ENCODE measurements around the gene ZG16B.

ZG16B gene

DNA sequence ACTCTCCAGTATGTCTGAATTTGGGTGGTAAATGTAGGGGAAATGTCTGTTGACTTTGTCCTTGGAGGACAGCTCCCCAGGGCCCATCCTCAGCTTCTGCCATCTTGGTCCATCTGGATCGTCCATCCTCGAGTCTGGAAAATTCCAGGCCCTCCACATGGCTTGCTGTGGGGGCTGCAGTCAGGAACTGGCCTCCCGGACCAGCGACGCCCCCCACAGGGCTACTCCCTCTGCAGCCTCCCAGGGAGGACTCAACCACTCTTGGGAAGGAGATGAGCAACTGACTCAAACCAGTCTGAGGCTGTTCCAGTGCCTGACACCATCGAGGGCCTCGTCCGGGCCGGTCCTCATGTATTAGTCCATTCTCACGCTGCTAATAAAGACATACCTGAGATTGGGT, 5.5 kb upstream of the ZG16B start:
- TF ChIP-seq, protein P1, sequence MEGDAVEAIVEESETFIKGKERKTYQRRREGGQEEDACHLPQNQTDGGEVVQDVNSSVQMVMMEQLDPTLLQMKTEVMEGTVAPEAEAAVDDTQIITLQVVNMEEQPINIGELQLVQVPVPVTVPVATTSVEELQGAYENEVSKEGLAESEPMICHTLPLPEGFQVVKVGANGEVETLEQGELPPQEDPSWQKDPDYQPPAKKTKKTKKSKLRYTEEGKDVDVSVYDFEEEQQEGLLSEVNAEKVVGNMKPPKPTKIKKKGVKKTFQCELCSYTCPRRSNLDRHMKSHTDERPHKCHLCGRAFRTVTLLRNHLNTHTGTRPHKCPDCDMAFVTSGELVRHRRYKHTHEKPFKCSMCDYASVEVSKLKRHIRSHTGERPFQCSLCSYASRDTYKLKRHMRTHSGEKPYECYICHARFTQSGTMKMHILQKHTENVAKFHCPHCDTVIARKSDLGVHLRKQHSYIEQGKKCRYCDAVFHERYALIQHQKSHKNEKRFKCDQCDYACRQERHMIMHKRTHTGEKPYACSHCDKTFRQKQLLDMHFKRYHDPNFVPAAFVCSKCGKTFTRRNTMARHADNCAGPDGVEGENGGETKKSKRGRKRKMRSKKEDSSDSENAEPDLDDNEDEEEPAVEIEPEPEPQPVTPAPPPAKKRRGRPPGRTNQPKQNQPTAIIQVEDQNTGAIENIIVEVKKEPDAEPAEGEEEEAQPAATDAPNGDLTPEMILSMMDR (IDR thresholded peaks at IDR 0.05; ENCODE audit: low read depth, low read length, missing control alignments): no peak
- in situ Hi-C loops (cut with HindIII; ENCODE audit: low pct_ligation_motif_present, low sequenced_read_pairs): no loop called here

DNA sequence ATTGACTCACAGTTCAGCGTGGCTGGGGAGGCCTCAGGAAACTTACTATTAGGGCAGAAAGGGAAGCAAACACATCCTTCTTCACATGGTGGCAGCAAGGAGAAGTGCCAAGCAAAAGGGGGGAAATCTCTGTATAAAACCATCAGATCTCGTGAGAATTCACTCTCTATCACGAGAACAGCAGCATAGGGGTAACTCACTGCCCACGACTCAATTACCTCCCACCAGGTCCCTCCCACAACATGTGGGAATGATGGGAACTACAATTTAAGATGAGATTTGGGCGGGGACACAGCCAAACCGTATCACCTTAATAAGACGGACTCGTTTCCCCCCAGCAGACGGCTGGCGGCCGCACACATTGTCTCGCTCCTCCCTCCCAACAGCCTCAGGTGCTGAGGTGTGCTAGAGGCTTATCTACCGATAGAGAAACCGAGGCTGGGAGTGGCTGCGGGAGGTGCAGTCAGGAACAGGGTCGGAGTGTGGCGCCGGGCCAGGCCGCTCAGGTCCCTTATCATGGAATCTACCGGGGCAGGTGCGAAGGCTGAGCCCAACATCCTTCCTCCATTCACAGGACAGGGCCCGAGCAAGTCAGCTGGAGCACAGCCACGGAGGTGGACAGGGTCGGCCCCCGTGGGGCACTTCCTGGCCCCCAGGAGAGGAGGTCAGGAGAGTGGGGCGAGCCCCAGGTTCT, 4.9 kb upstream of the ZG16B start:
- no peak overlapping the region for H3K27ac ChIP-seq
- H3K4me3 ChIP-seq (ENCODE audit: low read depth, low read length): no peak overlapping the region
- in situ Hi-C loops (cut with HindIII; ENCODE audit: low pct_ligation_motif_present, low sequenced_read_pairs): no loop called here
- DNase-seq: no peak
- no peaks in the 10 kb centered on the region for H3K36me3 ChIP-seq (replicated peaks)
- H3K27me3 ChIP-seq (replicated peaks): no peaks in the 10 kb centered on the region
- TF ChIP-seq, protein P1 (IDR thresholded peaks at IDR 0.05; ENCODE audit: low read depth, low read length, missing control alignments): no peak

More for the DNA sequence above, 5.5 kb upstream of the ZG16B start:
- no peaks in the 10 kb centered on the region for H3K27me3 ChIP-seq (replicated peaks)
- no peaks in the 10 kb centered on the region for H3K36me3 ChIP-seq (replicated peaks)
- no peak overlapping the region for H3K27ac ChIP-seq
- H3K4me3 ChIP-seq (ENCODE audit: low read depth, low read length): no peak overlapping the region
- DNase-seq: no peak

DNA sequence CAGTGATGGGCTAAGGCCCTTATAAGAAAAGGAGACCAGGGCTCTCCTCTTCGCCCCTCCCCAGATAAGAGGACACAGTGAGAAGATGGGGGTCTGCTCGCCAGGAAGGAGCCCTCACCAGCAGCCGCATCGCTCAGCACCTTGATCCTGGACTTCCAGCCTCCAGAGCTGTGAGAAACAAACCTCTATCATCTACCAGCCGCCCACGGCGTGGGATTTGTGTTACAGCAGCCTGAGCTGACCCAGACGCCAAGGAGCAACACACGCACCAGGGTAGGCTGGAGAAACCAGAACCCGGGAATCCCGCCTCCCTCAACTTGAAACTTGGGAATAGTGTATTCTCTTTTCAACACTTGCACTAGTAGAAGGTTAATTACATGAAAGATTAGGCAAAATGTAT, 4.2 kb upstream of the ZG16B start:
- TF ChIP-seq, protein P1 (IDR thresholded peaks at IDR 0.05; ENCODE audit: low read depth, low read length, missing control alignments): no peak
- Histone ChIP-seq H3K27ac (no peak overlapping the region), H3K36me3 (replicated peaks) (no peaks in the 10 kb centered on the region), H3K27me3 (replicated peaks) (no peaks in the 10 kb centered on the region), H3K4me3 (ENCODE audit: low read depth, low read length) (no peak overlapping the region)
- no peak for DNase-seq
- in situ Hi-C loops (cut with HindIII; ENCODE audit: low pct_ligation_motif_present, low sequenced_read_pairs): no loop called here

DNA sequence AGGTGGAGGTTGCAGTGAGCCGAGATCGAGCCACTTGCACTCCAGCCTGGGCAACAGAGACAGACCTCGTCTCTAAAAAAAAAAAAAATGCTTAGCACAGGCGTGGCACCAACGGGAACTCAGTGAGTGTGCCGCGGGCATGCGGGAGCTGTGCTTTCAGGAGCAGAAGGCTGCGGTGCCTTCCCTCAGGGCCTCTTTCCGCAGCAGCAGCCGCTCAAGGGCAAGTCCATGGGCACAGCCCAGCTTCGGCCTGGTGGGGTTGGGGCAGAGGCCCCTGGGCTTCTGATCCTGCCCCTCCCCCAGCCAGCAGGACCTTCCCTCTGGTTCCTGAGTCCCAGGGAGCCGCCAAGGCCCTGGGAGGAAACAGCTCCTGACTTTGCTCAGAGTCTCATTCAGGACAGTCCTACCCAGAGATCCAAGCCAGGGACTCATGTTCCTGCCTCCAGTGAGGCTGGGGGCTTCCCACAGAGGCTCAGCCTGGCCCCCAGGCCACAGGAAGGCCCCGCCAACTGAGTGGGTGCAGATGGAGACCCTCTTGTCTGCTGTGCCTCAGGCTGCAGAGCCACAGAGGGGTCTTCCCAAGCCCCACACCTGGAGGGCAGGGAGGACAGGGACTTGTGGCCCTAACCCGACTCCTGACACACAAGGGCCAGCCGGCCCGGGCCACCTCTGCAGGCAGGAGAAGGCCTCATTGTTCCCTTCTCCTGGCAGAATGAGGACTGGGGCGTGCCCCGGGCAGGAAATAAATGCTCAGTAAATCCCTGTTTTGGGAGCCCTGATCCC, 3.3 kb upstream of the ZG16B start:
- TF ChIP-seq, protein P1 (IDR thresholded peaks at IDR 0.05; ENCODE audit: low read depth, low read length, missing control alignments): no peak
- no peak overlapping the region for H3K27ac ChIP-seq
- H3K27me3 ChIP-seq (replicated peaks): no peaks in the 10 kb centered on the region
- H3K4me3 ChIP-seq (ENCODE audit: low read depth, low read length): no peak overlapping the region
- in situ Hi-C loops (cut with HindIII; ENCODE audit: low pct_ligation_motif_present, low sequenced_read_pairs): no loop called here
- H3K36me3 ChIP-seq (replicated peaks): no peaks in the 10 kb centered on the region
- no peak for DNase-seq

DNA sequence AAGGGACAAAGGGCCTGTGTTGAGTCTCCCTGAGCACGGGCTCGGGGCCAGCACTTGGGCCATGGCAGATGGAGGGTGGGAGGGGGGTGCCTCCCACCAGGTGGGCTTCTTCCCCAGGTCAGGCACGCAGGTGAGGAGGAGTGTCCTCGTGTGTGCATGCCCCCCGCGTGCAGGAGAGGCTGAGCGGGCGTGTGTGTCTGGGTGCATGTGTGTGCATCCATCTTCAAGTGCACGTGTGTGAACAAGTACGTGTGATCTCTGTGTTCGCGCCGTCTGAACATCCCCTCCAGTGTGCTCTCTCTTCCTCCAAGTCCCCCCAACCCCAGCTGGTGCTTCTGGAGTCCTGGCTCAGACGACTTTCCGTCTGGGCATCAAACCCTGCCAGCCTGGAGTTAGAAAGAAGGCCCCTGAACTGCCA, 2.7 kb upstream of the ZG16B start:
- H3K4me3 ChIP-seq (ENCODE audit: low read depth, low read length): no peak overlapping the region
- H3K27ac ChIP-seq: no peak overlapping the region
- DNase-seq: no peak
- TF ChIP-seq, protein P1 (IDR thresholded peaks at IDR 0.05; ENCODE audit: low read depth, low read length, missing control alignments): no peak
- H3K27me3 ChIP-seq (replicated peaks): no peaks in the 10 kb centered on the region
- no peaks in the 10 kb centered on the region for H3K36me3 ChIP-seq (replicated peaks)
- in situ Hi-C loops (cut with HindIII; ENCODE audit: low pct_ligation_motif_present, low sequenced_read_pairs): no loop called here

Data from brain microvascular endothelial cell (primary cell).